ENCODE data around the gene ADCY1. TPM values are rescaled to one million over a fixed set of nuclear protein-coding genes. Genes with fewer than 3 reads are reported as not detected.

The ADCY1 gene
- total and polyA plus RNA-seq, 8 donors: 0.33 to 1.8 (median 1.3) TPM

DNA sequence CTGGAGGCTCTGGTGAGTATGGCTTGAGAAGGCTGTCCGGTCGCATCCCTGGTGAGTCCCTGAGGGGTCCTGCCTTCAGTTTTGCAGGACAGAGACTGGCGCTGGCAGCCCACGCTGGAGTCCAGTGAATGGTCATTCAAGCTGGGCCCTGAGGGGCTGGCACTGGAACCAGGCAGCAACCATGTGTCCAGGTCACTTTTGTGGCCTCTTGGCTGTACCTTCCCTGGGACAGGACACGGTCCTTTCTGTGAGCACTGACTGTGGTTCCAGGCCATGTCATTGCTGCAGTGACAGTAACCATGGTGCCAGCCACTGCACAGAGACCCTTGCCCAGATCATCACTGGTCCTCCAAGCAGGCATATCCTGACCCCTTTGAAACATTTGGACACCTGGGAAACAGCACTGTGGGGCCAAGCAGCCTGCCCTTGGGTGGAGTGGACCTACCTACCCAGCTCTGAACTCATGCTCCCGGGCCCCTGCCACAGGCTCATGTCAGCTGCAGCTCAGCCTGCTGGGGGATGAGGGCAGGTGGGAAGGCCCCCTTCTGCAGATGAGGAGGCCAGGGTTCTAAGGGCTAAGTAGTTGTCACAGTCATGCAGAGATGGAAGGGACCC lies 72.1 kb downstream of the ADCY1 start:
- Histone ChIP-seq H3K4me3 (no peak overlapping the region), H3K27me3 (no peaks in the 10 kb centered on the region), H3K4me1 (peaks cover 0 to 5% (median 0%) of the 10 kb centered on the region in 4 donors), H3K27ac (no peak overlapping the region), H3K36me3 (no peaks in the 10 kb centered on the region), H3K9me3 (no peaks in the 10 kb centered on the region)
- intact Hi-C loops (cut with DNase I; ENCODE audit: low total_unique reads): no loop called here
- DNase-seq: peak in 1 of 2 donors; percentile 1
- TF ChIP-seq POLR2A (IDR thresholded peaks at IDR 0.05): no peak
- TF ChIP-seq EP300 (IDR thresholded peaks at IDR 0.05): no peak
- TF ChIP-seq, protein P1, sequence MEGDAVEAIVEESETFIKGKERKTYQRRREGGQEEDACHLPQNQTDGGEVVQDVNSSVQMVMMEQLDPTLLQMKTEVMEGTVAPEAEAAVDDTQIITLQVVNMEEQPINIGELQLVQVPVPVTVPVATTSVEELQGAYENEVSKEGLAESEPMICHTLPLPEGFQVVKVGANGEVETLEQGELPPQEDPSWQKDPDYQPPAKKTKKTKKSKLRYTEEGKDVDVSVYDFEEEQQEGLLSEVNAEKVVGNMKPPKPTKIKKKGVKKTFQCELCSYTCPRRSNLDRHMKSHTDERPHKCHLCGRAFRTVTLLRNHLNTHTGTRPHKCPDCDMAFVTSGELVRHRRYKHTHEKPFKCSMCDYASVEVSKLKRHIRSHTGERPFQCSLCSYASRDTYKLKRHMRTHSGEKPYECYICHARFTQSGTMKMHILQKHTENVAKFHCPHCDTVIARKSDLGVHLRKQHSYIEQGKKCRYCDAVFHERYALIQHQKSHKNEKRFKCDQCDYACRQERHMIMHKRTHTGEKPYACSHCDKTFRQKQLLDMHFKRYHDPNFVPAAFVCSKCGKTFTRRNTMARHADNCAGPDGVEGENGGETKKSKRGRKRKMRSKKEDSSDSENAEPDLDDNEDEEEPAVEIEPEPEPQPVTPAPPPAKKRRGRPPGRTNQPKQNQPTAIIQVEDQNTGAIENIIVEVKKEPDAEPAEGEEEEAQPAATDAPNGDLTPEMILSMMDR (IDR thresholded peaks at IDR 0.05): no peak
- WGBS, 5 donors: 91 to 100% (median 99%) methylated on average over 5 to 6 of the region's 6 CpGs

DNA sequence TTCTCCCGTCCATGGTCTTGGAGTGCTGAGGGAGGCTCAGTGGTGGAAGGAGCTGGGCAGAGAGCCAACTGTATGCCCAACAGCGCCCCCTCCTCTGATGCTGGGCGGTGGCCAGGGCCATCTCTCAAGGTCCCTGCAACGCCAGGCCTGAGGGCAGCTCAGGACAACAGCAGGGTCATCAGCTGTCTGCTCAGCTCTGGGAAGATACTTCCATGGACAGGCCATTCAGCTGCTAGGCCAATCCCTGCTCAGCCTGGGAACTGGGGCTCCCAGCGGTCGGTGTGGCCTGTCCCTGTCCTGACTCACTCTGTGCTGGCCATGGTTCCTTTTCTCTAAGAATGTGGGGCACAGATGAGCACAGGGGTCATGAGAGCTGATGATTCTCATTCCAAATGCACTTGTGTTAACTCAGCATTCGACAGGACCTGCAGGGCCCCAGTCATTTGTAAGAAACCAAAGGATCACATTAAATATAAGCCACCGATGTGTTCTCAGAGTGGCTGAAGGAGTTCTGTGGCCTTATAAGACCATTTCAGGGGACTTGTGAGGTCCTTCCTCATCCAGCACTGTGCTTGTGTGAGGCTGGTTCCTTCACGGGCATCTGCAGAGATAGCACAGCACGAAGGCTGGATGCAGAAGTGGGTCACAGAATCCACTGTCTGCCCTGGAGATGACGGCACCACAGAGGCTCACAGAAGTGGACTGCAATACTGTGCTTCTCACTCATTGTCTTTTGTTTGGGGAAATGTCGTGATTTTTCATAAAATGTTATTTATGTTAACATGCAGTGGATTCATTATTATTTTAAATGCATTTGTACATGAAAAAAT lies 73.0 kb downstream of the ADCY1 start:
- Histone ChIP-seq H3K27me3 (no peaks in the 10 kb centered on the region), H3K27ac (no peak overlapping the region), H3K36me3 (no peaks in the 10 kb centered on the region), H3K9me3 (no peaks in the 10 kb centered on the region), H3K4me3 (no peak overlapping the region), H3K4me1 (peaks cover 0 to 5% (median 0%) of the 10 kb centered on the region in 4 donors)
- DNase-seq: peak in 1 of 2 donors; percentile 17
- no peak for TF ChIP-seq POLR2AphosphoS5 (IDR thresholded peaks at IDR 0.05)
- no peak for TF ChIP-seq POLR2A (IDR thresholded peaks at IDR 0.05)
- TF ChIP-seq, protein P1 (IDR thresholded peaks at IDR 0.05): no peak
- no peak for TF ChIP-seq EP300 (IDR thresholded peaks at IDR 0.05)
- intact Hi-C loops (cut with DNase I; ENCODE audit: low total_unique reads): no loop called here
- 71 to 85% (median 80%) methylated on average over 12 of the region's 12 CpGs for WGBS, 5 donors

DNA sequence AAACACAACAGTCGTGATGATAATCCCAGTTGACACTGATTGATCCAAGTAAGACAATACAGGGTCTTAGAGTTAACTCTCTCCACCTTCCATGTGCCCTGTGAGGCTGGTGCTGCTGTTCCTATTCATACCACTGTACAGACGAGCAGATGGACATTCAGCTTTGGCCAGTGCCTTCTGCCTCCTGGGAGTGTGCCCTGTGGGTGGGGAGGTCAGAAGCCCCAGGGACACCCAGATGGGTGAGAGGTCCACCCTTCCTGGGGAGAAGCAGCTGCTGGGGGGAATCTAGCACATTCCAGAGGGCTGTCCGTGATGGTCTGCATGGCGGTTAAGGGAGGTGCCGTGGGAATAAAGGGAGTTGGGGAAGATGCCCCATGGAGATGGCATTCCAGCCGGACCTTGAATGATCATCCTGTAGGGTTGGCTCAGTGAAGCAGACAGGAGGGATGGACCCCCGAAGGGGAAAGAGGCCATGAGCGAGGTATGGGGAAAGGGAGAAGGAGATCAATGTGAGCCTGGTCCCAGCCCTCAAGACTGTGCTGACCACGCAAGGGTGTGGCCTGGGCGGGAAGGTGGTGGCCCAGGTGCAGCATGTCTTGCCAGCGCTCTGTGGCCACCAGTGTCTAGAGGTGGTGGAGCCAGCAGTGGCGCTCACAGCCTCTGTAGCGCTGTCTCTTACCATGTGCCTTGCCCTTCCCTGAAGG lies 74.0 kb downstream of the ADCY1 start:
- DNase-seq: peak in 1 of 2 donors; percentile 21
- intact Hi-C loops (cut with DNase I; ENCODE audit: low total_unique reads): no loop called here

DNA sequence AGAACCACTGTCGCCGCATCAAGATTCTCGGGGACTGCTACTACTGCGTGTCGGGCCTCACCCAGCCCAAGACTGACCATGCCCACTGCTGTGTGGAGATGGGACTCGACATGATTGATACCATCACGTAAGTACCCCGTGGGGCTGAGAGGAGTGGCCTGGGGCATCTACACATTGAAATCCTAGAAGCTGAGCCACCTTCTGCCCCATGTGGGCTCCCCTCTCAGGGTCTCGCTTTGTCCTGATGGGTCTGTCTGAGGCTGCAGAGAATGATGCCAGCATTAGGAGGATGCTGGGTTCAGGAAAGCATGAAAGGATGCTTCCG lies 74.5 kb downstream of the ADCY1 start:
- Histone ChIP-seq H3K9me3 (no peaks in the 10 kb centered on the region), H3K4me1 (peaks cover 0 to 5% (median 0%) of the 10 kb centered on the region in 4 donors), H3K4me3 (no peak overlapping the region), H3K36me3 (no peaks in the 10 kb centered on the region), H3K27me3 (no peaks in the 10 kb centered on the region), H3K27ac (no peak overlapping the region)
- WGBS, 5 donors: 81 to 94% (median 90%) methylated on average over 6 to 10 of the region's 10 CpGs
- DNase-seq: no peak
- TF ChIP-seq, protein P1 (IDR thresholded peaks at IDR 0.05): no peak
- no peak for TF ChIP-seq POLR2A (IDR thresholded peaks at IDR 0.05)
- TF ChIP-seq EP300 (IDR thresholded peaks at IDR 0.05): no peak
- TF ChIP-seq POLR2AphosphoS5 (IDR thresholded peaks at IDR 0.05): no peak
- intact Hi-C loops (cut with DNase I; ENCODE audit: low total_unique reads): no loop called here

More for the DNA sequence above, 74.0 kb downstream of the ADCY1 start:
- Histone ChIP-seq H3K27ac (no peak overlapping the region), H3K27me3 (no peaks in the 10 kb centered on the region), H3K4me3 (no peak overlapping the region), H3K4me1 (peaks cover 0 to 5% (median 0%) of the 10 kb centered on the region in 4 donors), H3K9me3 (no peaks in the 10 kb centered on the region), H3K36me3 (no peaks in the 10 kb centered on the region)
- 87 to 90% (median 88%) methylated on average over 12 to 13 of the region's 13 CpGs for WGBS, 5 donors
- TF ChIP-seq EP300 (IDR thresholded peaks at IDR 0.05): no peak
- TF ChIP-seq POLR2AphosphoS5 (IDR thresholded peaks at IDR 0.05): no peak
- TF ChIP-seq POLR2A (IDR thresholded peaks at IDR 0.05): no peak
- TF ChIP-seq, protein P1 (IDR thresholded peaks at IDR 0.05): no peak

All from stomach (tissue), 9 donors.